NB4 (cell line): ENCODE data around the gene CACNG4.

Experiments used
- CTCF ChIP-seq: IDR thresholded peaks from one replicate; pipeline ENCODE4 v1.5.1; 2012; ENCODE audit warnings: low read depth, low read length
- MYC ChIP-seq: IDR thresholded peaks from 2 replicates; pipeline ENCODE4 v1.6.1; 2011; ENCODE audit warnings: low read depth, low read length
- POLR2A ChIP-seq: IDR thresholded peaks from 2 replicates; pipeline ENCODE4 v1.6.1; 2011; ENCODE audit warnings: mild to moderate bottlenecking; ENCODE audit not compliant: insufficient read length; ENCODE audit errors: extremely low read depth
- TF ChIP-seq, protein P1 (sequence below): IDR thresholded peaks from 2 replicates; pipeline ENCODE4 v1.6.1; 2011; ENCODE audit warnings: low read depth, low read length

- TF ChIP-seq POLR2A (no peak), CTCF (no peak), MYC (no peak)
- TF ChIP-seq, protein P1, sequence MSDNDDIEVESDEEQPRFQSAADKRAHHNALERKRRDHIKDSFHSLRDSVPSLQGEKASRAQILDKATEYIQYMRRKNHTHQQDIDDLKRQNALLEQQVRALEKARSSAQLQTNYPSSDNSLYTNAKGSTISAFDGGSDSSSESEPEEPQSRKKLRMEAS: no peak
These were observed 33.6 kb upstream of the CACNG4 start for GRCh38 chr17:66930933-66931332.
